ENCODE data around the gene DEFB115.

- TF ChIP-seq CTCF (IDR thresholded peaks at IDR 0.05; ENCODE audit: poor library complexity) (no peak), EZH2 (IDR thresholded peaks at IDR 0.05; ENCODE audit: borderline replicate concordance) (no peak)
Observed at GRCh38 chr20:31308535-31309162, 51.2 kb downstream of the DEFB115 start, which contains the start of gene DEFB116.

Measured in hepatocyte (in vitro differentiated cells).